ENCODE measurements around the gene SLC2A13.
"Not testable (repeated sequence)": the region's sequence is repeated elsewhere in the genome, so short reads cannot be mapped to it uniquely, and the experiment has no call there.

Gene SLC2A13

GRCh38 chr12:40034712-40035111 lies 71.2 kb downstream of the SLC2A13 start:
- DNase-seq (ENCODE audit: low spot score), result no peak

- no peak for DNase-seq (ENCODE audit: low spot score)
Observed at GRCh38 chr12:40034156-40034555, 71.7 kb downstream of the SLC2A13 start.

GRCh38 chr12:40033242-40033630 lies 72.6 kb downstream of the SLC2A13 start:
- no peak for DNase-seq (ENCODE audit: low spot score)

GRCh38 chr12:40032433-40033241 lies 73.2 kb downstream of the SLC2A13 start:
- DNase-seq (ENCODE audit: low spot score), result no peak

- no peak for DNase-seq (ENCODE audit: low spot score)
Observed at GRCh38 chr12:40031965-40032364, 73.9 kb downstream of the SLC2A13 start.

- DNase-seq (ENCODE audit: low spot score), result not testable (repeated sequence)
Observed at GRCh38 chr12:40030970-40031369, 74.9 kb downstream of the SLC2A13 start.

- no peak for DNase-seq (ENCODE audit: low spot score)
Observed at GRCh38 chr12:40028296-40028695, 77.6 kb downstream of the SLC2A13 start.

GRCh38 chr12:40022850-40023249 lies 83.0 kb downstream of the SLC2A13 start:
- DNase-seq (ENCODE audit: low spot score), result no peak

- no peak for DNase-seq (ENCODE audit: low spot score)
Observed at GRCh38 chr12:40020261-40020691, 85.6 kb downstream of the SLC2A13 start.

GRCh38 chr12:40017488-40017887 lies 88.4 kb downstream of the SLC2A13 start:
- no peak for DNase-seq (ENCODE audit: low spot score)

- DNase-seq (ENCODE audit: low spot score), result peak; percentile 17
Observed at GRCh38 chr12:40016980-40017379, 88.9 kb downstream of the SLC2A13 start.

- DNase-seq (ENCODE audit: low spot score), result no peak
Observed at GRCh38 chr12:40015881-40016280, 90.0 kb downstream of the SLC2A13 start.

- no peak for DNase-seq (ENCODE audit: low spot score)
Observed at GRCh38 chr12:40015345-40015744, 90.5 kb downstream of the SLC2A13 start.

GRCh38 chr12:40013847-40014246 lies 92.0 kb downstream of the SLC2A13 start:
- DNase-seq (ENCODE audit: low spot score), result no peak

- DNase-seq (ENCODE audit: low spot score), result no peak
Observed at GRCh38 chr12:40013292-40013691, 92.6 kb downstream of the SLC2A13 start.

- no peak for DNase-seq (ENCODE audit: low spot score)
Observed at GRCh38 chr12:40012711-40013110, 93.2 kb downstream of the SLC2A13 start.

- DNase-seq (ENCODE audit: low spot score), result no peak
Observed at GRCh38 chr12:40011775-40012129, 94.1 kb downstream of the SLC2A13 start.

GRCh38 chr12:40010899-40011774 lies 94.7 kb downstream of the SLC2A13 start:
- peak; percentile 65 for DNase-seq (ENCODE audit: low spot score)

- no peak for DNase-seq (ENCODE audit: low spot score)
Observed at GRCh38 chr12:40002178-40003169, 103.4 kb downstream of the SLC2A13 start.

GRCh38 chr12:40001406-40001805 lies 104.5 kb downstream of the SLC2A13 start:
- no peak for DNase-seq (ENCODE audit: low spot score)

- DNase-seq (ENCODE audit: low spot score), result no peak
Observed at GRCh38 chr12:40000884-40001283, 105.0 kb downstream of the SLC2A13 start.

GRCh38 chr12:39993268-39993667 lies 112.6 kb downstream of the SLC2A13 start:
- DNase-seq (ENCODE audit: low spot score), result no peak
